ENCODE results near the gene SASH1. TPM values are rescaled to one million over a fixed set of nuclear protein-coding genes. Genes with fewer than 3 reads are reported as not detected.

Gene SASH1
- total RNA-seq, 1 experiment from 2014 or later: 11.7 TPM

- Histone ChIP-seq H3K27ac (ENCODE audit: low read depth, low read length) (peak overlapping the region; percentile 58), H3K4me3 (replicated peaks in 1 of 2; ENCODE audit: low read depth in 1 of 2, low read length in 2 of 2) (peak overlapping the region; percentile 55 to 76), H3K4me2 (ENCODE audit: low read length) (peak overlapping the region; percentile 87), H2AFZ (ENCODE audit: low read depth, low read length, poor library complexity, severe bottlenecking) (peak overlapping the region; percentile 76), H3K9me2 (ENCODE audit: insufficient read depth) (no peaks in the 10 kb centered on the region), H3K27me3 (ENCODE audit: insufficient read depth, low read length) (no peaks in the 10 kb centered on the region), H3K9ac (ENCODE audit: low read length) (peak overlapping the region; percentile 72), H3K4me1 (ENCODE audit: control insufficient read depth in 1 of 2, insufficient read depth in 2 of 2, low read length in 2 of 2) (peaks cover 9 to 21% of the 10 kb centered on the region in 2 experiments; a peak in 3 of 4 replicates), H3K9me3 (ENCODE audit: control insufficient read depth in 1 of 2, insufficient read depth in 1 of 2, low read depth in 1 of 2, low read length in 2 of 2) (no peaks in the 10 kb centered on the region), H3K36me3 (ENCODE audit: control insufficient read depth in 1 of 2, insufficient read depth in 2 of 2, low read length in 2 of 2) (no peaks in the 10 kb centered on the region), H3K79me2 (ENCODE audit: insufficient read depth, low read length) (no peaks in the 10 kb centered on the region; the same call in 1 of the 2 replicates), H4K20me1 (ENCODE audit: insufficient read depth) (0 out of 2 replicates have a peak, but pooled peaks cover 3% of the 10 kb centered on the region)
- ATAC-seq: no peak
- RAD21 ChIA-PET (ENCODE audit: low non-redundant PET in 1 of 2, low total read pairs in 2 of 2, uncharacterized antibody in 2 of 2, unreplicated experiment in 2 of 2): interaction anchor here in 1 of 2 experiments (0.7 kb wide), 1 partner anchor 15 kb away, joined by 3 read pairs; no protein-coding TSS in a partner anchor
- POLR2A ChIA-PET: no interaction called here
- TF ChIP-seq SP1 (IDR thresholded peaks at IDR 0.05; ENCODE audit: low read depth) (no peak), ATF3 (IDR thresholded peaks at IDR 0.05) (no peak), JUND (IDR thresholded peaks at IDR 0.05) (no peak), REST (IDR thresholded peaks at IDR 0.05; ENCODE audit: low read depth) (no peak)
- CTCF ChIA-PET: no interaction called here
- no peak for DNase-seq (ENCODE audit: low read depth, low spot score)
- intact Hi-C loops (cut with micrococcal nuclease): no loop called here
- no TSS peak for BruUV-seq (replicated peaks)
Measured at GRCh38 chr6:148342100-148342349, 613 bp upstream of the SASH1 start.

- peak; percentile 3; the same call in 1 of the 2 replicates for ATAC-seq
- POLR2A ChIA-PET: no interaction called here
- DNase-seq (ENCODE audit: low read depth, low spot score): no peak
- Histone ChIP-seq H2AFZ (ENCODE audit: low read depth, low read length, poor library complexity, severe bottlenecking) (no peak overlapping the region), H4K20me1 (ENCODE audit: insufficient read depth) (0 out of 2 replicates have a peak, but pooled peaks cover 3% of the 10 kb centered on the region), H3K27ac (ENCODE audit: low read depth, low read length) (peak overlapping the region; percentile 58; the same call in 1 of the 2 replicates), H3K36me3 (ENCODE audit: control insufficient read depth in 1 of 2, insufficient read depth in 2 of 2, low read length in 2 of 2) (no peaks in the 10 kb centered on the region), H3K9me2 (ENCODE audit: insufficient read depth) (no peaks in the 10 kb centered on the region), H3K9ac (ENCODE audit: low read length) (peak overlapping the region; percentile 72), H3K79me2 (ENCODE audit: insufficient read depth, low read length) (no peaks in the 10 kb centered on the region; the same call in 1 of the 2 replicates), H3K27me3 (ENCODE audit: insufficient read depth, low read length) (no peaks in the 10 kb centered on the region), H3K9me3 (ENCODE audit: control insufficient read depth in 1 of 2, insufficient read depth in 1 of 2, low read depth in 1 of 2, low read length in 2 of 2) (no peaks in the 10 kb centered on the region), H3K4me2 (ENCODE audit: low read length) (peak overlapping the region; percentile 87), H3K4me3 (replicated peaks in 1 of 2; ENCODE audit: low read depth in 1 of 2, low read length in 2 of 2) (peak overlapping the region; percentile 55 to 76), H3K4me1 (ENCODE audit: control insufficient read depth in 1 of 2, insufficient read depth in 2 of 2, low read length in 2 of 2) (peaks cover 9 to 21% of the 10 kb centered on the region in 2 experiments; a peak in 3 of 4 replicates)
- RAD21 ChIA-PET (ENCODE audit: low non-redundant PET in 1 of 2, low total read pairs in 2 of 2, uncharacterized antibody in 2 of 2, unreplicated experiment in 2 of 2): no interaction called here
- CTCF ChIA-PET: no interaction called here
- BruUV-seq (replicated peaks): no TSS peak
- intact Hi-C loops (cut with micrococcal nuclease): no loop called here
- TF ChIP-seq CEBPB (IDR thresholded peaks at IDR 0.05; ENCODE audit: low read depth) (no peak), MAX (IDR thresholded peaks at IDR 0.05) (no peak), SIN3A (IDR thresholded peaks at IDR 0.05; ENCODE audit: low read depth) (no peak), YY1 (IDR thresholded peaks at IDR 0.05; ENCODE audit: extremely low read depth, insufficient replicate concordance, low read depth, low read length) (no peak), FOSL1 (IDR thresholded peaks at IDR 0.05; ENCODE audit: low read depth) (no peak), EZH2 (IDR thresholded peaks at IDR 0.05) (no peak), ZBTB33 (IDR thresholded peaks at IDR 0.05; ENCODE audit: extremely low read depth, insufficient replicate concordance, low read length) (no peak)
Measured at GRCh38 chr6:148343047-148343782, 577 bp downstream of the SASH1 start.
